ENCODE results near the gene SURF6.

Gene SURF6

GRCh38 chr9:133344071-133344470 lies 8.1 kb upstream of the SURF6 start:
- no peak for DNase-seq
- no peaks in the 10 kb centered on the region for H3K27me3 Mint-ChIP-seq (ENCODE audit: low read depth, poor library complexity)
- peaks cover 40% of the 10 kb centered on the region for H3K36me3 Mint-ChIP-seq (ENCODE audit: low read depth)
- TF ChIP-seq, protein P1, sequence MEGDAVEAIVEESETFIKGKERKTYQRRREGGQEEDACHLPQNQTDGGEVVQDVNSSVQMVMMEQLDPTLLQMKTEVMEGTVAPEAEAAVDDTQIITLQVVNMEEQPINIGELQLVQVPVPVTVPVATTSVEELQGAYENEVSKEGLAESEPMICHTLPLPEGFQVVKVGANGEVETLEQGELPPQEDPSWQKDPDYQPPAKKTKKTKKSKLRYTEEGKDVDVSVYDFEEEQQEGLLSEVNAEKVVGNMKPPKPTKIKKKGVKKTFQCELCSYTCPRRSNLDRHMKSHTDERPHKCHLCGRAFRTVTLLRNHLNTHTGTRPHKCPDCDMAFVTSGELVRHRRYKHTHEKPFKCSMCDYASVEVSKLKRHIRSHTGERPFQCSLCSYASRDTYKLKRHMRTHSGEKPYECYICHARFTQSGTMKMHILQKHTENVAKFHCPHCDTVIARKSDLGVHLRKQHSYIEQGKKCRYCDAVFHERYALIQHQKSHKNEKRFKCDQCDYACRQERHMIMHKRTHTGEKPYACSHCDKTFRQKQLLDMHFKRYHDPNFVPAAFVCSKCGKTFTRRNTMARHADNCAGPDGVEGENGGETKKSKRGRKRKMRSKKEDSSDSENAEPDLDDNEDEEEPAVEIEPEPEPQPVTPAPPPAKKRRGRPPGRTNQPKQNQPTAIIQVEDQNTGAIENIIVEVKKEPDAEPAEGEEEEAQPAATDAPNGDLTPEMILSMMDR (IDR thresholded peaks at IDR 0.05): no peak
- H3K4me1 Mint-ChIP-seq: peaks cover 21% of the 10 kb centered on the region
- H3K9me3 Mint-ChIP-seq: no peaks in the 10 kb centered on the region
- no peak overlapping the region for H3K4me3 Mint-ChIP-seq
- H3K27ac Mint-ChIP-seq: no peak overlapping the region

GRCh38 chr9:133342570-133342969 lies 6.6 kb upstream of the SURF6 start:
- TF ChIP-seq, protein P1 (IDR thresholded peaks at IDR 0.05): no peak
- Mint-ChIP-seq H3K36me3 (ENCODE audit: low read depth) (peaks cover 36% of the 10 kb centered on the region), H3K27me3 (ENCODE audit: low read depth, poor library complexity) (no peaks in the 10 kb centered on the region), H3K4me3 (no peak overlapping the region), H3K4me1 (peaks cover 19% of the 10 kb centered on the region), H3K9me3 (no peaks in the 10 kb centered on the region), H3K27ac (no peak overlapping the region)
- DNase-seq: no peak

GRCh38 chr9:133342069-133342406 lies 6.0 kb upstream of the SURF6 start:
- H3K4me3 Mint-ChIP-seq: no peak overlapping the region
- H3K9me3 Mint-ChIP-seq: no peaks in the 10 kb centered on the region
- TF ChIP-seq, protein P1 (IDR thresholded peaks at IDR 0.05): no peak
- peaks cover 17% of the 10 kb centered on the region for H3K4me1 Mint-ChIP-seq
- H3K36me3 Mint-ChIP-seq (ENCODE audit: low read depth): peaks cover 36% of the 10 kb centered on the region
- no peaks in the 10 kb centered on the region for H3K27me3 Mint-ChIP-seq (ENCODE audit: low read depth, poor library complexity)
- DNase-seq: no peak
- peak overlapping the region; percentile 77 for H3K27ac Mint-ChIP-seq

GRCh38 chr9:133341369-133342068 lies 5.5 kb upstream of the SURF6 start:
- Mint-ChIP-seq H3K27me3 (ENCODE audit: low read depth, poor library complexity) (no peaks in the 10 kb centered on the region), H3K27ac (no peak overlapping the region), H3K4me3 (no peak overlapping the region), H3K36me3 (ENCODE audit: low read depth) (peaks cover 36% of the 10 kb centered on the region), H3K9me3 (no peaks in the 10 kb centered on the region), H3K4me1 (peaks cover 14% of the 10 kb centered on the region)
- TF ChIP-seq, protein P1 (IDR thresholded peaks at IDR 0.05): no peak
- DNase-seq: no peak

DNA sequence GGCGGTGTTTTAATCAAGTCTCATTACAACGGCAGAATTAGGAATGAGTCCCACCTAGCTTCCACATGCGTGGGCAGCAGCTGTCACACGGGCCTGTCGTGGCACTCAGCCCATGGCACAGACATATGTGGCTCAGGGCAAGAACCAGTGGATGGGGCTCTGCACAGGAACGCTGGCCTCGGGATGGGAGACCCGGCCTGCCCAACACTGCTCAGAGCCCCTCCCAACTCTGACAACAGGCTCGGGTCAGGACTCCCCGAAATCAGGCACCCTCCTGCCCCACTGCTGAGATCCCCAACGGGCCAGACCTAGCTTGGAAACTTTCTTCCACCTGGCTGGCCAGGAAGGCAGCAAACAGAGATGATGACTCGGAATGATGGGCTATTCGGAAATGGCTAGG lies 4.9 kb upstream of the SURF6 start:
- Mint-ChIP-seq H3K27ac (no peak overlapping the region), H3K36me3 (ENCODE audit: low read depth) (peaks cover 30% of the 10 kb centered on the region), H3K4me1 (peaks cover 13% of the 10 kb centered on the region)

More for the DNA sequence above, 4.9 kb upstream of the SURF6 start:
- TF ChIP-seq, protein P1 (IDR thresholded peaks at IDR 0.05): no peak
- no peaks in the 10 kb centered on the region for H3K27me3 Mint-ChIP-seq (ENCODE audit: low read depth, poor library complexity)
- no peak for DNase-seq
- H3K9me3 Mint-ChIP-seq: no peaks in the 10 kb centered on the region
- H3K4me3 Mint-ChIP-seq: no peak overlapping the region
